ENCODE data around the gene TOPBP1.

GRCh38 chr3:133598405-133598804 lies 63.3 kb downstream of the TOPBP1 start:
- TF ChIP-seq, protein P1, sequence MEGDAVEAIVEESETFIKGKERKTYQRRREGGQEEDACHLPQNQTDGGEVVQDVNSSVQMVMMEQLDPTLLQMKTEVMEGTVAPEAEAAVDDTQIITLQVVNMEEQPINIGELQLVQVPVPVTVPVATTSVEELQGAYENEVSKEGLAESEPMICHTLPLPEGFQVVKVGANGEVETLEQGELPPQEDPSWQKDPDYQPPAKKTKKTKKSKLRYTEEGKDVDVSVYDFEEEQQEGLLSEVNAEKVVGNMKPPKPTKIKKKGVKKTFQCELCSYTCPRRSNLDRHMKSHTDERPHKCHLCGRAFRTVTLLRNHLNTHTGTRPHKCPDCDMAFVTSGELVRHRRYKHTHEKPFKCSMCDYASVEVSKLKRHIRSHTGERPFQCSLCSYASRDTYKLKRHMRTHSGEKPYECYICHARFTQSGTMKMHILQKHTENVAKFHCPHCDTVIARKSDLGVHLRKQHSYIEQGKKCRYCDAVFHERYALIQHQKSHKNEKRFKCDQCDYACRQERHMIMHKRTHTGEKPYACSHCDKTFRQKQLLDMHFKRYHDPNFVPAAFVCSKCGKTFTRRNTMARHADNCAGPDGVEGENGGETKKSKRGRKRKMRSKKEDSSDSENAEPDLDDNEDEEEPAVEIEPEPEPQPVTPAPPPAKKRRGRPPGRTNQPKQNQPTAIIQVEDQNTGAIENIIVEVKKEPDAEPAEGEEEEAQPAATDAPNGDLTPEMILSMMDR (IDR thresholded peaks at IDR 0.05; ENCODE audit: low read depth, low read length) = no peak
- TF ChIP-seq EZH2phosphoT487 (IDR thresholded peaks at IDR 0.05; ENCODE audit: low read depth) = no peak
